ENCODE results near the gene PNPLA5. TPM values are rescaled to one million over a fixed set of nuclear protein-coding genes. Genes with fewer than 3 reads are reported as not detected.

The PNPLA5 gene
- total RNA-seq, 1 experiment from 2014 or later, result not detected

DNA sequence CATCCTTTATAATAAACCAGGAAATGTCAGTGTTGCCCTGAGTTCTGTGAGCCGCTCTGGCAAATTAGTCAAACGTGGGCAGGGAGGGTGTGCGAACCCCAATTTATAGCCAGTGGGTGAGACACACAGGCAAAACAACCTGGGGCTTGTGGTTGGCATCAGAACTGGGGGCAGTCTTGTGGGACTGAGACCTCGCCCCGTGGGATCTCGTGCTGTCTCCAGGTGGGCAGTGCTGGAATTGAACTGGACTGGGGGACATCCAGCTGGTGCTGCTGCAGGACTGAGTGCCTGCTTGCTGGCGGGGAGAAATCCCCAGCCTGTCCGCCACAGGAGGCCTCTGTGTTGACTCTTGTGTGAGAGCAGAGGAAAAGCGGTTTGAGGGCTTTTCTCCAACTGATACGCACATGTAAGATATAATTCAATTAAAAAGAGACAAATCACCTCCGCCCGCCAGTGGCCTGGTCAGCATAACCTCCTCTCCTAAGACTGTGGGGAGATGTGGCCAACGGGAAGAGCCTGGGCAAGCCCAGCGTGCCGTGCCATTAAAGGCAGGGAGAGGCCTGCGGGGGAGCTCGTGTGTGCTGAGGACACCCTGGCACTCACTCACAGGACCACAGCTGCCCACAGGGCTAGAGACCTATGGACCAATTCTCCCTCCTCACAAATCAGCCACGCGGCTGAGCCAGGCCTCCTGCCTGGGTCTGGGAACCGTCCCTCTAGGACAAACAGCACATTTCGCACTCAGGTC lies 47.9 kb downstream of the PNPLA5 start:
- intact Hi-C loops (cut with micrococcal nuclease; ENCODE audit: unreplicated experiment) (no loop called here), in situ Hi-C loops (cut with HindIII; ENCODE audit: low pct_unique_long_range_greater_than_20kb, low sequenced_read_pairs) (no loop called here)
- POLR2A ChIA-PET, result no interaction called here
- TF ChIP-seq POLR2AphosphoS5 (IDR thresholded peaks at IDR 0.05; ENCODE audit: low read depth, low read length), result no peak
- TF ChIP-seq, protein P1, sequence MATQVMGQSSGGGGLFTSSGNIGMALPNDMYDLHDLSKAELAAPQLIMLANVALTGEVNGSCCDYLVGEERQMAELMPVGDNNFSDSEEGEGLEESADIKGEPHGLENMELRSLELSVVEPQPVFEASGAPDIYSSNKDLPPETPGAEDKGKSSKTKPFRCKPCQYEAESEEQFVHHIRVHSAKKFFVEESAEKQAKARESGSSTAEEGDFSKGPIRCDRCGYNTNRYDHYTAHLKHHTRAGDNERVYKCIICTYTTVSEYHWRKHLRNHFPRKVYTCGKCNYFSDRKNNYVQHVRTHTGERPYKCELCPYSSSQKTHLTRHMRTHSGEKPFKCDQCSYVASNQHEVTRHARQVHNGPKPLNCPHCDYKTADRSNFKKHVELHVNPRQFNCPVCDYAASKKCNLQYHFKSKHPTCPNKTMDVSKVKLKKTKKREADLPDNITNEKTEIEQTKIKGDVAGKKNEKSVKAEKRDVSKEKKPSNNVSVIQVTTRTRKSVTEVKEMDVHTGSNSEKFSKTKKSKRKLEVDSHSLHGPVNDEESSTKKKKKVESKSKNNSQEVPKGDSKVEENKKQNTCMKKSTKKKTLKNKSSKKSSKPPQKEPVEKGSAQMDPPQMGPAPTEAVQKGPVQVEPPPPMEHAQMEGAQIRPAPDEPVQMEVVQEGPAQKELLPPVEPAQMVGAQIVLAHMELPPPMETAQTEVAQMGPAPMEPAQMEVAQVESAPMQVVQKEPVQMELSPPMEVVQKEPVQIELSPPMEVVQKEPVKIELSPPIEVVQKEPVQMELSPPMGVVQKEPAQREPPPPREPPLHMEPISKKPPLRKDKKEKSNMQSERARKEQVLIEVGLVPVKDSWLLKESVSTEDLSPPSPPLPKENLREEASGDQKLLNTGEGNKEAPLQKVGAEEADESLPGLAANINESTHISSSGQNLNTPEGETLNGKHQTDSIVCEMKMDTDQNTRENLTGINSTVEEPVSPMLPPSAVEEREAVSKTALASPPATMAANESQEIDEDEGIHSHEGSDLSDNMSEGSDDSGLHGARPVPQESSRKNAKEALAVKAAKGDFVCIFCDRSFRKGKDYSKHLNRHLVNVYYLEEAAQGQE (IDR thresholded peaks at IDR 0.05; ENCODE audit: insufficient read depth in 1 of 2, low read depth in 2 of 2, low read length in 1 of 2), result no peak
- no peak for TF ChIP-seq SIN3A (IDR thresholded peaks at IDR 0.05; ENCODE audit: borderline replicate concordance, insufficient read depth, low read depth, low read length)
- no peak for TF ChIP-seq TCF7L2 (IDR thresholded peaks at IDR 0.05; ENCODE audit: low read depth, low read length)
- TF ChIP-seq, protein P2, sequence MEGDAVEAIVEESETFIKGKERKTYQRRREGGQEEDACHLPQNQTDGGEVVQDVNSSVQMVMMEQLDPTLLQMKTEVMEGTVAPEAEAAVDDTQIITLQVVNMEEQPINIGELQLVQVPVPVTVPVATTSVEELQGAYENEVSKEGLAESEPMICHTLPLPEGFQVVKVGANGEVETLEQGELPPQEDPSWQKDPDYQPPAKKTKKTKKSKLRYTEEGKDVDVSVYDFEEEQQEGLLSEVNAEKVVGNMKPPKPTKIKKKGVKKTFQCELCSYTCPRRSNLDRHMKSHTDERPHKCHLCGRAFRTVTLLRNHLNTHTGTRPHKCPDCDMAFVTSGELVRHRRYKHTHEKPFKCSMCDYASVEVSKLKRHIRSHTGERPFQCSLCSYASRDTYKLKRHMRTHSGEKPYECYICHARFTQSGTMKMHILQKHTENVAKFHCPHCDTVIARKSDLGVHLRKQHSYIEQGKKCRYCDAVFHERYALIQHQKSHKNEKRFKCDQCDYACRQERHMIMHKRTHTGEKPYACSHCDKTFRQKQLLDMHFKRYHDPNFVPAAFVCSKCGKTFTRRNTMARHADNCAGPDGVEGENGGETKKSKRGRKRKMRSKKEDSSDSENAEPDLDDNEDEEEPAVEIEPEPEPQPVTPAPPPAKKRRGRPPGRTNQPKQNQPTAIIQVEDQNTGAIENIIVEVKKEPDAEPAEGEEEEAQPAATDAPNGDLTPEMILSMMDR (IDR thresholded peaks at IDR 0.05), result no peak
- CTCF ChIA-PET, result no interaction called here
- no peak for ATAC-seq
- BruUV-seq (replicated peaks), result no TSS peak
- no peaks in the 10 kb centered on the region for H3K4me1 ChIP-seq (ENCODE audit: control insufficient read depth, insufficient read depth, low read length)
- no peak overlapping the region for H3K27ac ChIP-seq (ENCODE audit: low read length)
- no peaks in the 10 kb centered on the region for H3K9me3 ChIP-seq (ENCODE audit: control insufficient read depth, insufficient read depth, low read depth, low read length)
- no peaks in the 10 kb centered on the region for H3K27me3 ChIP-seq (ENCODE audit: control insufficient read depth, insufficient read depth, low read length)
- DNase-seq (ENCODE audit: low read depth, low spot score), result no peak
- H3K4me3 ChIP-seq (ENCODE audit: low read depth in 2 of 2, low read length in 2 of 2), result no peak overlapping the region
- no peaks in the 10 kb centered on the region for H3K36me3 ChIP-seq (ENCODE audit: control insufficient read depth, insufficient read depth, low read length)

DNA sequence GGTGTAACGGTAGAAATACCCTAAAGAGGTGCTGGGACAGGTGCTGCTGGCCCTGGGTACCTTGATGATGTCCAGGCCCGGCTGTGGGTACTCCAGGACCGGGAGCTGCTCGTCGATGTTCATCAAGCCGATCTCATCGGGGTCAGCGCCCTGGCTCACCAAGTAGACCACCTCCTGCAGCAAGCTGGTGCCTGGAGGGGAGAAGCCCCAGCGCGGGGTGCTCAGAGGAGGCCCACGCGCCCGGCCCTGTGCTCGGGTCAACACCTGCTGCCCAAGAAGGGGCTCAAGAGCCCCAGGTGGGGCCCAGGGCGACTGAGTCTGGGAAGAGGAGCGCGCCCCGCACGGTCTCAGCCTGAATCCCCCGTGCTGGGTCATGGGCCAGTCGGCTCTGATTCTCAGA lies 50.1 kb downstream of the PNPLA5 start:
- in situ Hi-C loops (cut with HindIII; ENCODE audit: low pct_unique_long_range_greater_than_20kb, low sequenced_read_pairs), result no loop called here

More for the DNA sequence above, 50.1 kb downstream of the PNPLA5 start:
- ATAC-seq, result no peak
- intact Hi-C loops (cut with micrococcal nuclease; ENCODE audit: unreplicated experiment), result no loop called here
- no peak for DNase-seq (ENCODE audit: low read depth, low spot score)
- Histone ChIP-seq H3K4me3 (ENCODE audit: low read depth in 2 of 2, low read length in 2 of 2) (no peak overlapping the region), H3K36me3 (ENCODE audit: control insufficient read depth, insufficient read depth, low read length) (no peaks in the 10 kb centered on the region), H3K27me3 (ENCODE audit: control insufficient read depth, insufficient read depth, low read length) (no peaks in the 10 kb centered on the region), H3K27ac (ENCODE audit: low read length) (no peak overlapping the region), H3K4me1 (ENCODE audit: control insufficient read depth, insufficient read depth, low read length) (no peaks in the 10 kb centered on the region), H3K9me3 (ENCODE audit: control insufficient read depth, insufficient read depth, low read depth, low read length) (no peaks in the 10 kb centered on the region)
- TF ChIP-seq, protein P2 (IDR thresholded peaks at IDR 0.05), result no peak
- TF ChIP-seq, protein P1 (IDR thresholded peaks at IDR 0.05; ENCODE audit: insufficient read depth in 1 of 2, low read depth in 2 of 2, low read length in 1 of 2), result no peak
- TF ChIP-seq SIN3A (IDR thresholded peaks at IDR 0.05; ENCODE audit: borderline replicate concordance, insufficient read depth, low read depth, low read length) (no peak), TCF7L2 (IDR thresholded peaks at IDR 0.05; ENCODE audit: low read depth, low read length) (no peak)
- POLR2A ChIA-PET, result no interaction called here
- CTCF ChIA-PET, result no interaction called here
- no TSS peak for BruUV-seq (replicated peaks)

All from Panc1 (cell line).